Neutrophil (primary cell): ENCODE measurements around the gene TOX4.

Experiments
- H3K27ac ChIP-seq: fragments of 200-600 bp; sonication (generic); 2 replicates; pipeline ENCODE4 v1.5.1; 2016; ENCODE audit warnings: mild to moderate bottlenecking, moderate library complexity
- H3K27me3 ChIP-seq: fragments of 200-600 bp; sonication (generic); 2 replicates; pipeline ENCODE4 v1.6.0; 2016; ENCODE audit warnings: mild to moderate bottlenecking
- H3K36me3 ChIP-seq: fragments of 200-600 bp; sonication (generic); 2 replicates; pipeline ENCODE4 v1.5.1; 2017
- H3K4me1 ChIP-seq, 2 experiments: fragments of 200-600 bp in 1 of 2; sonication (generic) in 1 of 2; 1 replicate in 1 of 2; 2 replicates in 1 of 2; pipeline versions ENCODE4 v1.5.1 to v1.6.1; 2013 to 2016; ENCODE audit warnings: low read depth in 1 of 2, low read length in 1 of 2, mild to moderate bottlenecking in 1 of 2, moderate library complexity in 1 of 2; ENCODE audit not compliant: control insufficient read depth in 1 of 2, insufficient read depth in 1 of 2
- H3K4me3 ChIP-seq, 2 experiments: fragments of 200-600 bp in 1 of 2; sonication (generic) in 1 of 2; 1 replicate in 1 of 2; 2 replicates in 1 of 2; pipeline ENCODE4 v1.5.1; 2013 to 2016; ENCODE audit warnings: low read depth in 1 of 2, low read length in 1 of 2, mild to moderate bottlenecking in 1 of 2, moderate library complexity in 1 of 2
- H3K9me3 ChIP-seq: fragments of 200-600 bp; sonication (generic); 2 replicates; pipeline ENCODE4 v1.5.1; 2016
- CTCF ChIP-seq: fragments of 200-600 bp; sonication (generic); IDR thresholded peaks from 2 replicates; pipeline ENCODE4 v1.5.1; 2016; ENCODE audit warnings: antibody characterized with exemption

Gene TOX4

GRCh38 chr14:21525962-21526671, 49.1 kb downstream of the TOX4 start, which contains the start of gene SALL2:
TSS of gene SALL2 (minus strand) at chr14:21526346. CDS start at chr14:21526127, 219 bp downstream.
- H3K4me3 ChIP-seq = peak within 1 kb of the TSS; percentile 47 to 64
- TF ChIP-seq CTCF = no peak
- H3K27me3 ChIP-seq = peaks cover 57% of the 10 kb centered on the region
- peaks cover 33 to 37% of the 10 kb centered on the region in 2 experiments for H3K4me1 ChIP-seq
- no peaks in the 10 kb centered on the region for H3K9me3 ChIP-seq
- no peaks in the 10 kb centered on the region for H3K36me3 ChIP-seq
- peak within 1 kb of the TSS; percentile 14 for H3K27ac ChIP-seq

DNA sequence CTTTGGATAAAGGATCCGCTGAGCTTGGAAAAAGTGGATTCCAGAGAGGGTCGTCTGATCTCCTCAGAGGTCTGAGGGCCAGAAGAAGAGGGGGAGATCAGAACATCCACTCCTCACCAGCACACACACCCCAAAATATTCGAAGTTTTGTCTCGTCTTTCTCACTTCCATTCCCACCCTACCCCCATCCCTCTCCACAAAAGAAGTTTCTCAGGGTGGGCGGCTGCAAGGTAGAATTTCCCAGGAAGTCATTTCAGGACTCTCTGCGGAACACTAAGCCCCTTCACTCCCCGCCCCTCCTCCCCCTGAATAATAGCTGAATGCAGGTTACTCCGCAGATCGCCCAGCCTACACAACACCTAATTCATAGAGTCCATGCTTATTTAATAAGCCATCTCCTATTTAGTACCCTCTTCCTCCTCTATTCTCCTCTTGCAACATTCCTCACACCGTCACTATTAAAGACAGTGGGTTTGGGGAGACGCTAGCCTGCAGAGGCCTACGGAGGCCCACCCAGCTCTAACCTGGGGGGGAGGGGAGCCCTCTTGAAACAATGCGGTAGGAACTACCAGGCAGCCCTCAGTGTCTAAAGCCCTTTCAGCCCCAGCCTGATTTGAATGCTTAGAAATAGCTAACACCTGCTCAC, 49.8 kb downstream of the TOX4 start:
- H3K27ac ChIP-seq = peak overlapping the region; percentile 14
- no peaks in the 10 kb centered on the region for H3K9me3 ChIP-seq
- peaks cover 33 to 37% of the 10 kb centered on the region in 2 experiments for H3K4me1 ChIP-seq
- peak overlapping the region; percentile 47 to 64 for H3K4me3 ChIP-seq
- H3K36me3 ChIP-seq = no peaks in the 10 kb centered on the region
- peaks cover 51% of the 10 kb centered on the region for H3K27me3 ChIP-seq
- TF ChIP-seq CTCF = no peak

DNA sequence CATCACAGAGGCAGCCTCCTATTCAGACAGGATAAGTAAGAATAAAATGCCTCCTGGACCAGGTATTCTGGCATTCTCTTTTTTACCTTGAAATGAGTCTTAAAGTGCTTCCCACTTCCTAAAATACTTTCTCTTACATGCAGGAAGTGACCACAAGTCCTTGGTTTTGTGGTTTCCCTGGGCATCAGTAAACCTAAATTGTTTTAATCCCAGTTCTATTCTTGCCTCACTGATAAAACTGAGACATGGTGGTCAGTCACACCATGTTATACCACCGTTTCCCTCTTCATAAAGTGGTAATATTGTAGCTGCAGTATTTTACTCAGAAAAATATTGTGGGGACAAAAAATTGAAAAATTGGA, 50.3 kb downstream of the TOX4 start:
- Histone ChIP-seq H3K9me3 (no peaks in the 10 kb centered on the region), H3K27ac (peak overlapping the region; percentile 14), H3K4me3 (peak overlapping the region; percentile 47 to 64), H3K27me3 (peaks cover 46% of the 10 kb centered on the region), H3K4me1 (peaks cover 33 to 37% of the 10 kb centered on the region in 2 experiments), H3K36me3 (no peaks in the 10 kb centered on the region)
- TF ChIP-seq CTCF = no peak

DNA sequence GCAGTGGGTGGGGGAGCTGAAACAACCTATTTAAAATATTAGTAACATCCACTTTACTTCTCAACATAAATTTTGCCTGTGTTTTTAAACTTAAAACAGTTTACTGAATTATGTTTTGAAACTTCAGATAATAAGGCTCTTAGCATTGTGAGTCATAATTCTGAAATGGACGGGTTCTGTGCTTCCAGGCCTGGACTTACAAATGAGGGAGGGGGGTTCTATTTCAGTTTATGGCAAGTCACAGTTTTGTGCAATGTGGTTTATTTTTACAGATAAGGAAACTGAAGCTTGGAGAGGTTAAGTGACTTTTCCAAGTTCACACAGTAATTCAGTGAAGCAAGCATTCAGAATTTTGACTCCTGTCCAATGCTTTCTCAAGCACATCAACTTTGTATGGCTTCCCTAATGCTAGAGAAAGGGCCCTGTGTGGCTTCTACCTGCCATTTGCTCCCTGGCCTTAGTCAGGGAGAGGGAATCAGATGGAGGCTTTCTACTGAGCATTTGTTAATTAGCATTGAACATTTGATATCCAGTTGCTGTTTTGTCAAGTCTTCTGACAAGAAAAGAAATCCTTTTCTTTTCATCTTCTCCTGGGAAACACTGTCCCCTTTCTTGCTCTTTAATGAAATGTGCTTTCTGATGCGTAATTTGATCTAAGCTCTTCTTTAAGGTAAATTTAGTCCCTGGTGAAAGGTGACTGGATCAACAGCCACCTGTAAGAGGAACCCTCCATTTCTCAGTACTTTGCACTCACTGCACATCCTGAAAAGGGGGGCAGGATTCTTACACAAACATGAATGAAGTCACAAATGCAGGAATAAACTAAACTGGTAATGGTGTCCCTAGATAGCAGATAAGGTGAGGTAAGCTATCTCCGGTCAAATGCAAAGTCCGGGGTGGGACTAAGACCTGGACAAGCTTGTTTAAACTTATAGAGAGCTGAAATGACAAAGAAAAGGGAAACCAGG, 51.7 kb downstream of the TOX4 start:
- Histone ChIP-seq H3K4me3 (no peak overlapping the region), H3K4me1 (peaks cover 33 to 37% of the 10 kb centered on the region in 2 experiments), H3K27ac (peak overlapping the region; percentile 42)

More for the DNA sequence above, 51.7 kb downstream of the TOX4 start:
- Histone ChIP-seq H3K9me3 (no peaks in the 10 kb centered on the region), H3K27me3 (peaks cover 37% of the 10 kb centered on the region), H3K36me3 (no peaks in the 10 kb centered on the region)
- TF ChIP-seq CTCF = no peak
